Keratinocyte (primary cell): Measurements from ENCODE around the gene ZYG11A.

ENCODE experiments used
- CTCF ChIP-seq, 3 experiments: IDR thresholded peaks in 1 of 3; conservative IDR thresholded peaks in 1 of 3; optimal IDR thresholded peaks in 1 of 3; 2 replicates in 2 of 3; 3 replicates in 1 of 3; pipeline versions ENCODE3 to v1.5.1; 2011; ENCODE audit warnings: low read length in 3 of 3, mild to moderate bottlenecking in 3 of 3, moderate library complexity in 2 of 3, control low read depth in 1 of 3, inconsistent platforms in 1 of 3; ENCODE audit not compliant: insufficient read depth in 2 of 3; ENCODE audit errors: extremely low read depth in 1 of 3
- EZH2 ChIP-seq: IDR thresholded peaks from one replicate; pipeline ENCODE4 v1.6.1; 2012; ENCODE audit warnings: inconsistent platforms, mild to moderate bottlenecking, low read length, moderate library complexity

GRCh38 chr1:52834798-52835197 is 7.8 kb upstream of the ZYG11A start:
- TF ChIP-seq CTCF (optimal IDR thresholded peaks at IDR 0.05 in 1 of 3, IDR thresholded peaks at IDR 0.05 in 1 of 3, conservative IDR thresholded peaks at IDR 0.05 in 1 of 3; ENCODE audit: extremely low read depth in 1 of 3, insufficient read depth in 2 of 3, low read length in 3 of 3) (no peak), EZH2 (no peak)
